ENCODE measurements around the gene CCDC169.
"Not testable (repeated sequence)": the region's sequence is repeated elsewhere in the genome, so short reads cannot be mapped to it uniquely, and the experiment has no call there.

CCDC169 gene

GRCh38 chr13:36297366-36298338 lies at the start of gene CCDC169:
Gene CCDC169 (minus strand): TSS chr13:36297814. CDS start chr13:36297719, 95 bp downstream.
- DNase-seq (ENCODE audit: low read depth, low spot score) = peak; percentile 9

DNA sequence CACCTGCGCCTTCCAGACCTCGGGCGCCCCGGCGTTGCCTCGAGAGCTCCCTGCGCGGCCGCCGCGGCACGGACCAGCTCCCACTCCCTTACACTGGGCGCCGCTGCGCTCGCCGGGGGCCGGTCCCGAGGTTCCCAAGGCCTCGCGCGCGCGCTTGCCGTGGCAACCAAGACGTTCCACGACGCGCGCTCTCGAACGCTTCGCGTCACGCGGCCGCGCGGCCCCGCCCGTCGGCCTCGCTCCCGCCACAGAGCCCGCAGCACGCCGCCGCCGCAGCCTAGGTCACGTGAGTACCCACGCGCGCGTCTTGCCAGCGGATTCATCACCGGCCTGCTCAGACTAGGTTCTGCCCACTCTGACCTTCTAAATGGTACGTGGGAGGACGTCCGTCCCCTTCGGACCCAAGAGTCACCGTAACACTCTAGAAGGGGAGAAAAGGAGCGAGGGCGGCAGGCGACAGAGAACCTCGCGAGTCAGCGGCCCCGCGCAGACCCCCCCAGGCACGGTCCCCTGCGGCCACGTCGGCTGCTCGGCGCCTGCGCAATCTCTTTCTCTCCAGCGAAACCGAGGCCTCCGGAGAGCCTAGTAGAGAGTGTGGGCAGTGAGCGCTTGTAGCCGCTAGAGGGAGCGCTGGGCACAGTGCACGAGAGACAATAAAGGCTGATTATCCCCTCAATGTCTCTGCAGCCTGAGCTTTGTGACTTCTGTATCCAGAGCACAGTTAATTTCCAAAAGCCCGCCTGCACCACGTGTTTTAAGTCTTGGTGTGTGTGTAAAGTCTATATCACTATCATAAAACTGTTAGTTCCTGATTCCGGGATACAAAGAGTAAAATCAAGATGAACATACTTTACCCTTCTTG lies 48.8 kb upstream of the CCDC169 start, which contains the start of gene SPART:
SPART (minus strand) TSS at position 173 of the 862 bp plus-strand sequence. CDS start 10,564 bp downstream, outside the sequence.
- peak; percentile 64 for DNase-seq (ENCODE audit: low read depth, low spot score)

GRCh38 chr13:36345438-36346221 lies 48.0 kb upstream of the CCDC169 start:
- no peak for DNase-seq (ENCODE audit: low read depth, low spot score)

- no peak for DNase-seq (ENCODE audit: low read depth, low spot score)
Measured at GRCh38 chr13:36344886-36345437, 47.3 kb upstream of the CCDC169 start.

DNA sequence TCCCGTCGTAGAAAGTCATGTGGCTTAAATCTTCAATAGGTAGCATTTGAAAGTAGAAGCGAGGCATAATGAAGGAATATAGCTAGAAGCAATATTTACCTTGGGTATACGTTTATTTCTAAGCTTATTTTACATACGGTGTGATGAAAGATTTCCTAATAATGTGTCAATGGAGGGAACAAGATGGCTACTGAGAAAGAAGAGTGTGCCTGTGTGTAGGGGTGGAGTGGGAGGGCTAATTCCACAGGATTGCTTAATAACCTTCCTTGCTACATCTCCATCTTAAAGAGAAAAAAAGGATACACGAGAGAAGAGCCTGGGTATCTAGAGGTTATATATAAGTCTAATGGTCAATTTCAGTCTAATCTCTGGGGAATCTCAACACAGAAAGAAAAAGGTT lies 46.6 kb upstream of the CCDC169 start:
- no peak for DNase-seq (ENCODE audit: low read depth, low spot score)

DNA sequence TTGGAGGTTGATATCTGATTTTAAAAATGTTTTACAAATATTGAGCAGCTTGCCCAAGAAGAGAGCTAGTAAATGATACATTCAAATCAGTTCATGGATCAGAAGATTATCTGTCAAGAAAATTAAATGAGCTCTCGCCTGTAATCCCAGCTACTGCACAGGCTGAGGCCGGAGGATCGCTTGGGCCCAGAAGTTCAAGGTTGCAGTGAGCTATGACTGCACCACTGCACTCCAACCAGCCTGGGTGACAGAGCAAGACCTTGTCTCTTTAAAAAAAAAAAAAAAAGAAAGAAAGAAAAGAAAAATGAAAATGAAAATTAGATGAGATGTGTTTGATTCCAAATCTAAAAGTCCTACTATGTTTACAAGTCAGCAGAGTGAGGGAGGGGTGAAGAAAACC lies 46.2 kb upstream of the CCDC169 start:
- DNase-seq (ENCODE audit: low read depth, low spot score) = no peak

DNA sequence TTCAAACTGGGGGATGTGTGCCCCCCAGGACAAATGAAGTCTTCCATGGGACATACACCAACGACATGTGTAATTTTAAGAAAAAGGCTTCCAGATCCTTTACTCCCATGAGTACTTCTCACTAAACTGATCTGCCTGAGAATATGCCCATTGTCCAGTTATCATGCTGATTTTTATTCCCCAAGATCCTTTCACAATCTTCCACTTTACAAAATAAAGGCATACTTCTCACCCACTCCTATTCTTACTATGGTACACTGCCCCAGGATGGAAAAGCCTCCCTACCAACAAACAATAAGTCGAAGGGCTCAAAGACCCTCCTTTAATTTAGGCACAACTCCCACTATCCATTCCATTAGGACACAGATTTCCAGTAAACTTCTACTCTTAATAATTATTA lies 45.1 kb upstream of the CCDC169 start:
- no peak for DNase-seq (ENCODE audit: low read depth, low spot score)

GRCh38 chr13:36341718-36342117 lies 44.1 kb upstream of the CCDC169 start:
- no peak for DNase-seq (ENCODE audit: low read depth, low spot score)

DNA sequence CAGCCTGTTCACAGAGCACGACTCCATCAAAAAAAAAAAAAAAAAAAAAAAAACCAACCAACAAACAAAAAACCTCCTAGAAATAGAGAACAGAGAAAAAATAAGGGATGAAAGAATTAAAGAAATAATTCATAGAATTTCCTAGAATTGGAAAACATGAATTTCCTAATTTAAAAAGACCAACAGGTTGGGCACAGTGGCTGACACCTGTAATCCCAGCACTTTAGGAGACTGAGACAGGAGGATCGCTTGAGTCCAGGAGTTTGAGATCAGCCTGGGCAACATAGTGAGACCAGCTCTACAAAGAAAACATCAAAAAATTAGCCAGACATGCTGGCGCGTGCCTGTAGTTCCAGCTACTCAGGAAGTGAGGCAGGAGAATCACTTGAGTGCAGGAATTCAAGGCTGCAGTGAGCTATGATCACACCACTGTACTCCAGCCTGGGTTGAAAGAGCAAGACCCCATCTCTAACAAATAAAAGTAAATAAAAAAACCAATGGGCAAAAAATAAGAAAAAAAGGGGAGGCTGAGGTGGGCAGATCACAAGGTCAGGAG lies 42.1 kb upstream of the CCDC169 start:
- no peak for DNase-seq (ENCODE audit: low read depth, low spot score)

GRCh38 chr13:36337938-36338641 lies 40.5 kb upstream of the CCDC169 start:
- DNase-seq (ENCODE audit: low read depth, low spot score) = no peak

- DNase-seq (ENCODE audit: low read depth, low spot score) = no peak
Measured at GRCh38 chr13:36332986-36333385, 35.4 kb upstream of the CCDC169 start.

DNA sequence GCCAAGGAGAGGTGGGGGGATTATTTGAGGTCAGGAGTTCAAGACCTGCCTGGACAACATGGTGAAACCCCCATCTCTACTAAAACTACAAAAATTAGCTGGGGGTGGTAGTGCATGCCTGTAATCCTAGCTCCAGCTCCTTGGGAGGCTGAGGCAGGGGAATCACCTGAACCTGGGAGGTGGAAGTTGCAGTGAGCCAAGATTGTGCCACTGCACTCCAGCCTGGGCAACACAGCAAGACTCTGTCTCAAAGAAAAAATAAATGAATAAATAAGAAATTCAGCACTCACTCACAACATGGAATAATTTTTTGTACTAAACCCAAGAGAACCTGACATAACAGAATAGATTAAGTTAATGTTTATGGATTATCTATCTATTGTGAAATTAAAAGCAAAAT lies 34.6 kb upstream of the CCDC169 start:
- not testable (repeated sequence) for DNase-seq (ENCODE audit: low read depth, low spot score)

GRCh38 chr13:36331280-36331679 lies 33.7 kb upstream of the CCDC169 start:
- DNase-seq (ENCODE audit: low read depth, low spot score) = no peak

DNA sequence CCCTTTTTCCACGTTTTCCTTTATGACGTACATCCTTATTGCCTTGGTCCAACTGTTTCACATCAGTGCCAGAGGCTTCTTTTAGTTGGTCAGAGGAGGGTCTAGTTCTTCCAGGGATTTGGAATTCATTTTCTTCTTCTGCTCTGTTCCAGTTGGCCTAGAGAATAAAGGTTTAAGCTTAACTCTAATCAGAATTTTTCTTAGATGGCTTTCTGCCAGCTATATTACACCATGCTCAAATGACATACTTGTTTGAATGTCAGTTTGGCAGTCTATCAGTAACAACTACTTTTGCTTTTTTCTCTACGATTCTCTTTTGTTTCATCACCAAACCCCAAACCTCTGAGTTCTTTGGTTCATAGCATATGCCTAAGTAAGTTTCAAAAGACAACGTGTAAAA lies 31.7 kb upstream of the CCDC169 start:
- DNase-seq (ENCODE audit: low read depth, low spot score) = no peak

DNA sequence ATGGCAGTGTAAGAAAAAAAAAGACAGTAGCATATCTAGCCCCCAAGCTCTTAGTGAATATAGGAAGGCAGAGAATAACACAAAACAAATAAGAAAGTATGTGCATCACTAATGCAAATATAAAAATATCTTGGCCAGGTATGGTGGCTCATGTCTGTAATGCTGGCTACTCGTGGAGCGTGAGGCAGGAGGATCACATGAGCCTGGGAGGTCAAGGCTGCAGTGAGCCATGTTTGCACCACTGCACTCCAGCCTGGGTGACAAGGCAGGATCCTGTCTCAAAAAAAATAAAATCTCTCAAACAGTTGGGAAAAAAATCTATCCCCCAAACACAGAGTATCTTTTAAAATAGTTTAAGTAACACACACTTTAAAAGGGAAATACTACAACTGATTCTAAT lies 31.2 kb upstream of the CCDC169 start:
- no peak for DNase-seq (ENCODE audit: low read depth, low spot score)

- DNase-seq (ENCODE audit: low read depth, low spot score) = no peak
Measured at GRCh38 chr13:36325912-36326311, 28.3 kb upstream of the CCDC169 start.

DNA sequence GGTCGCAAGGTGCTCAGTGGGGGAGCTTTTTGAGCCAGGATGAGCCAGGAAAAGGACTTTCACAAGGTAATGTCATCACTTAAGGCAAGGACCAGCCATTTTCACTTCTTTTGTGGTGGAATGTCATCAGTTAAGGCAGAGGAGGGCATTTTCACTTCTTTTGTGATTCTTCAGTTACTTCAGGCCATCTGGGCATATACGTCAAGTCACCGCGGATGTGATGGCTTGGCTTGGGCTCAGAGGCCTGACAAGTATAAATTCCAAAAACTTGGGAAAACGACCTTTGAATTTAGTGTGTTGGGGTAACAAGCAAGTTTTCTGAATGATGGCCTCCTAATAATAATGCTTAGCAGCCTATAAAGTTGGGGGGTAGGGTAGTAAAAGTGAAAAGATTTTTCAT lies 27.3 kb upstream of the CCDC169 start:
- DNase-seq (ENCODE audit: low read depth, low spot score) = not testable (repeated sequence)

DNA sequence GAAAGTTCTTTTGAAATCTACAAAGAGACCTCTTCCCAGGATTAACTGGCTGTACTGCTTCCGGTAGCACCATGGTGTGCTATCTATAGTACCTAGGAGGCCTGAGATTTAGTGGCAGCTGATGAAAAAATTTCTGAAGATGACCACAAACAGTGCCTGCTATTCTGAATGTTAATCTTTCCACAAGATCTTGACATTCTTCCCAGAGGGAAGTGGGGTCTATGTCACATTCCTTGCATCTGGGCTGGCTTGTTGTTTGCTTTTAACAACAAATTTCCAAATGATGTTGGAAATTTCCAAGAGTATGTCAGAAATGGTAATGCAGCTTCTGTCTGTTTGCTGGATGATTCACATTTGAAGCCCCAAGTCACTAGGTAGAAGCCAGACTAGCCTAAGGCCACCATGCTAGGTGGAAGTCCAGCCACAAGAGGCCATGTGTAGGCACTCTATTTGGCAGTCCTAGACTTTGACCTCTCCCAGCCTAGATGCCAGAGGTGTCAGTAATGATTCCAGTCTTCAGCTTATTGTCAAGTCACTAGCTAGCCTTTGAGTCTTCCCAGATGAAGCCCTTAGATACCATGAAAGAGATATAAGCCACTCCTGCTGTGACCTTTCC lies 26.4 kb upstream of the CCDC169 start:
- no peak for DNase-seq (ENCODE audit: low read depth, low spot score)

GRCh38 chr13:36323408-36323807 lies 25.8 kb upstream of the CCDC169 start:
- DNase-seq (ENCODE audit: low read depth, low spot score) = no peak

GRCh38 chr13:36319793-36320192 lies 22.2 kb upstream of the CCDC169 start:
- not testable (repeated sequence) for DNase-seq (ENCODE audit: low read depth, low spot score)
